AG10803 (cell line): Measurements from ENCODE around the gene SNRNP25.

ENCODE experiments used
- DNase-seq: peaks from one replicate; pipeline ENCODE4 v3.0.0; 2010; ENCODE audit warnings: low read depth
- H3K4me3 ChIP-seq: 2 replicates; pipeline ENCODE4 v1.5.1; 2011; ENCODE audit warnings: mild to moderate bottlenecking, low read length, control low read depth
- CTCF ChIP-seq: conservative IDR thresholded peaks from 2 replicates; pipeline ENCODE4 v1.5.1; 2011; ENCODE audit warnings: mild to moderate bottlenecking, low read length, control low read depth, inconsistent platforms

SNRNP25 gene

GRCh38 chr16:89391-90302, 36.0 kb downstream of the SNRNP25 start:
- no peak for TF ChIP-seq CTCF
- no peak overlapping the region for H3K4me3 ChIP-seq

GRCh38 chr16:91484-91883, 37.9 kb downstream of the SNRNP25 start:
- no peak for DNase-seq
- no peak for TF ChIP-seq CTCF
- no peak overlapping the region for H3K4me3 ChIP-seq

More at GRCh38 chr16:89391-90302, 36.0 kb downstream of the SNRNP25 start:
- no peak for DNase-seq

- TF ChIP-seq CTCF = no peak
- DNase-seq = no peak
- H3K4me3 ChIP-seq = no peak overlapping the region
These were observed 39.1 kb downstream of the SNRNP25 start for GRCh38 chr16:92431-93339.

DNA sequence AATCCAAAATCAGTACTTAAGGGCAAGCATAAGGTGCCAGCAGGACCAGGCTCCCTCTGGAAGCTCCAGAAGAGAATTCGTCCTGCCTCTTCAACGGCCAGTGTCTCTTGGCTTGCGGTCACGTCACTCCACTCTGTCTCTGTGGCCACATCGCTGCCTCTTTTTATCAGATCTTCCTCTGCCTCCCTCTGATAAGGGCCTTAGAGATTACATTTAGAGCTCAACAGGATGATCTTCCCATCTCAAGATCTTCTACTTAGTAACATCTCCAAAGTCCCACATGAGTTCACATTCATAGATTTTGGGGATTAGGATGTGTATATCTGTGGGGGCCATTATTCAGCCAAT, 41.3 kb downstream of the SNRNP25 start:
- DNase-seq = no peak
- no peak overlapping the region for H3K4me3 ChIP-seq
- TF ChIP-seq CTCF = no peak

DNA sequence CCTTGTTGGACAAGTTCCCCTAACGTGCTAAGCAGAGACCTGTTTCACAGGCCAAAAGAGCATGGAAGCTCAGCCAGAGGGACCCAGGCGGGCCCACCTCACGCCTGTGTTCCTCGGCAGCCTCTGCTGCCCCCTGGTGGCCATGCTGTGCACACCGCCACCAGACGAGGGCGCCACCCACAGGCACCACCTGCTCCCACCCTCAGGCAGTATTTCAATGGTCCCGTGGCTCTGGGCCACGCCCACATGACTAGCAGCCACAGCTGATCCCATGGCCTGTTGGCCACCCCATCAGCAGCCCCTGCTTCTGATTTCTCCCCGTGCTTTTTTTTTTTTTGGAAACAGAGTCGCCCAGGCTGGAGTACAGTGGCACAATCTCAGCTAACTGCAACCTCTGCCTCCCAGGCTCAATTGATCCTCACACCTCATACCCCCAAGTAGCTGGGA, 43.3 kb downstream of the SNRNP25 start:
- DNase-seq = peak; percentile 84
- H3K4me3 ChIP-seq = no peak overlapping the region
- TF ChIP-seq CTCF = peak; percentile 93

GRCh38 chr16:97822-98221, 44.2 kb downstream of the SNRNP25 start:
- no peak overlapping the region for H3K4me3 ChIP-seq
- TF ChIP-seq CTCF = no peak
- no peak for DNase-seq
